ENCODE results near the gene SLC17A8.
A peak's percentile ranks its signal among the peaks of the same experiment; 100 is the strongest.
"Not testable (repeated sequence)": the region's sequence is repeated elsewhere in the genome, so short reads cannot be mapped to it uniquely, and the experiment has no call there.

SLC17A8 gene

DNA sequence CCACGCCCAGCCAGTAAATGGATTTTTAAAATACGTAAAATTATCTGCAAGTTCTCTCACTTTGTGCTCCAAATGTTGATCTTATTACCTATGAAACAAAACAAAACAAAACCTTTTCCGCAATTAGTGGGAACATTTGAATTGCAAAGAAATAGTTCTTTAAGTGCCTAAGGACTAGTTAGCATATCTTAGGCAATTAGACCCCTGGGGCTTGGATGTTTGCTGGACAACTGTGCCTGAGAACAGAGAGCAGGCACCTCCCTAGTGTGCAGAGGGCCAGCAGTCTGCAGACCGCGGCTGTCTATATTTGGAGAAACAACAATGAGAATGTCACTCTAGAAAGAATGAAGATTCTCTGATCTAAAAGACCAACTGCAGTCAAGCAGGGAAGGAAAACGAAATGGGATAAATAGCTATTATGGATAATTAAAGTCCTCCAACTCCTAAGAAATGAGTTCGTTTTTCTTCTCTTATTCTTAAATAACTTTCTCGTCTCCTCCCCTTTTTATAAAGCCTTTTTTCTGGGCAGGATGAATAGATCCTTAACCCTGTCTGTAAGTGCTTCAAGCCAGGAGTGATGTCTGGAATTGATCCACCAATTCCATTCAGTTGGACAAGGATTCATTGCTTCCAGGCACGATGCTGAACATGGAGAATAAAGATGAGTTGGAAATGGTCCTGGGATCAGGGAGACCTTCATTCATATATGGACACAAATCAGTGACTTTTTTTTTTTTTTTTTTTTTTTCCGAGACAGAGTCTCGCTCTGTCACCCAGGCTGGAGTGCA lies 16.2 kb downstream of the SLC17A8 start:
- DNase-seq = no peak

DNA sequence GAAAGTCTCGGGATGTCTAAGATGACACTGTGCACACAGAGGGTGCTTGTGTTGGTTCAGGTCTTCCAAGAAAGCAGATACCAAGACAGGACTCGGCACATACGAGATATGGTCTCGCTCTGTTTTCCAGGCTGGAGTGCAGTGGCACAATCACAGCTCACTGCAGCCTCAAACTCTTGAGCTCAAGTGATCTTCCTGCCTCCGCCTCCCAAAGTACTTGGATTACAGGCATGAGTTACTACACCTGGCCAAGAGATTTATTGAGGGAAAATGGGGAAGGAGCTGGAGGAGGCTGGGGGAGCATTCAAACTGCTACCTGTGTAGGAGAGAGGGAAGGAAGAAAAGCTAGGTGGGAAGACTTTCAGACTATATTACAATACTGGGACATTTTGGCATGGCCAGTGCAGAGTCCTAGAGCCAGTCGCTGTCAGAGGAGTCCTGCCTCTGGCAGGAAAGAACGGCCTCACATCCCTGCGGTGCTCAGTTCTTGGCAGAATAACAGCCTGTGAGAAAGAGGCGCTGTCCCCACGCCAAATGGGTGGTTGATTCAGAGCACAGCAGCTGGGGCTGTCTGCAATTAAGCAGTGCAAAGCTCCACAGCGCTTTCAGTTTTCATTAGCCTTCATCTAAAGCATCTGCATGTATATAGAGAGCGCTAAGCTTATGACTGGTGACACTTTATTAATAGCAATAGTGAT lies 18.3 kb downstream of the SLC17A8 start:
- DNase-seq = peak; percentile 33

DNA sequence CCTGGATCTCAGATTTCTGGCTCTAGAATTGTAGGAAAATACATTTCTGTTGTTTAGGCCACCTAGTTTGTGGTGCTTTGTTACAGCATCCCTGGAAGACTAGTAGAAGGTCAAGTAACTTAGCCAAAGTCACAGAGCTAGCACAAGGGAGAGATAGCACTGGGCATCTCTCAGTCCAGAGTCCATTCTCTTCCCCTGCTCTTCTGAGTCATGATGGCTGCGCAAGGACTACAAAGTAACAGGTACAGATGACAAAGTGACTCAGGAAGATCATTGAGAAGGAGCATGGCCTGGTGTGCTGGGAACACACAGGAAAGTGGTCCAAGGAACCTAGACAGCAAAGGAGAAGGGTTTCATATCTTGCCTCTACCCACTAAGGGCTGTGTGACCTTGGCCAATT lies 19.3 kb downstream of the SLC17A8 start:
- no peak for DNase-seq

DNA sequence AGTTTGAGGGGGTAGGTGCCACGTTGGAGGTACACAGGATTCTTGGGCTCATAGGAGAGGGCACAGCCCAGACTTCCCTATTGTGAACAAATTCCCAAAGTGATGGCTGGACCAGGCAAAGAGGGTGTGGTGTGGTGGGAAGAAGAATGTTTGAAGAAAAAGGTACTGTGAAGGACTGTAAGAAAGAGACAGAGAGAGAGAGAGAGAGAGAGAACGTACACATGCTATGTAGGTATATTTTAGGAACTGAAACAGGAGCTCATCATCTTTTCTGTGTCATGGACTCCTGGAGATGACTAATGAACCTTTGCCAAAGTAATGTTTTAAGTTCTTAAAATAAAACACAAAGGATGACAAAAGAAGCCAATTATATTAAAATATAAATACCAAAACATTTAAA lies 24.5 kb downstream of the SLC17A8 start:
- DNase-seq = no peak

DNA sequence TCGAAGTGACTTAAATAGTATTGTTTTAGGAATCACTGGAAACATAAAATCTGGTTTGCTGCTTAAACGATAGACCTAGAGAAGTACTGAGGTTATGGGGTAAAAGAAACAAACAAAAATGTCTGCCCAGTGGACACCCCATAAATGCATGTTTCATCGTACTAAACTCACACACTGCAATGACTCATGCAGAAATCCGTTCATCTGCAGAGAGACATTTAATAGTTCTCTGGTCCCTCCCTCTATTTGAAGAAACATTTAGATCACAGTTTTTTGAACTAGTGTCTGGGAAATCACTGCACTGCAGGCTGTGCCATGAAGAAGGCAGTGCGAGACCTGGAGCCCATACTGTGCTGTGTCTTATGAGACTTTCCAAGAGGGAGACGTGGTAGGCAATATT lies 25.5 kb downstream of the SLC17A8 start:
- no peak for DNase-seq

DNA sequence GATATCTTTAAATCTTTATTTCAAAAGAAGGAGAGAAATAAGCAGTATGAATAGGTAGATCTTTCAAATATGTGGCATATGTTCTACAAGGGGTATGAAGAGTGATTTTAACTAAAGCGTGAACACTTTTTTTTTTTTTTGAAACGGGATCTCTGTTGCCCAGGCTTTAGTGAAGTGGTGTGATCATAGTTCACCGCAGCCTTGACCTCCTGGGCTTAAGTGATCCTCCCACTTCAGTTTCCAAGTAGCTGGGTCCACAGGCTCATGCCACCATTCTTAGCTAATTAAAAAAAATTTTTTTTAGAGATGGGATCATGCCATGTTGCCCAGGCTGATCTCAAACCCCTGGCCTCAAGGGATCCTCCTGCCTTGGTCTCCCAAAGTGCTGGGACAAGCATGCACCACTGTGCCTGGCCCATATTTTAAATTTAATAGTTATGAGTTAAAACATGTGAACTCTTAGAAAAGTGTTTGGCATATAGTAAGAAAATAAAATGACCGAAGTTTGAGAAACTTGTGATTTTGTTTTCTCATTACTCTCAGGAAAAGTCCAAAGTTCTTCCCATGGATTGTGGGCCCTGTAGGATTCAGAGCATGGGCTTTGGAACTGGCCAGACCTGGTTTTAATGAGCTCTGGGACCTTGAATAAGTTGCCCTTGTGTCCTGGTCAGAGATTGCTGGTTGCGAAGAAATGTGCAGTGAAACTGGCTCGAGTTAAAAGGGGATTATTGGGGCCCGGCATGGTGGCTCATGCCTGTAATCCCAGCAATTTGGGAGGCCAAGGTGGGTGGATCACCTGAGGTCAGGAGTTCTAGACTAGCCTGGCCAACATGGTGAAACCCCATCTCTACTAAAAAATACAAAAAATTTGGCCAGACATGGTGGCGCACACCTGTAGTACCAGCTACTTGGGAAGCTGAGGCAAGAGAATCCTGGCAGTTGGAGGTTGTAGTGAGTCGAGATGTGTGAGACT lies 27.0 kb downstream of the SLC17A8 start:
- no peak for DNase-seq

DNA sequence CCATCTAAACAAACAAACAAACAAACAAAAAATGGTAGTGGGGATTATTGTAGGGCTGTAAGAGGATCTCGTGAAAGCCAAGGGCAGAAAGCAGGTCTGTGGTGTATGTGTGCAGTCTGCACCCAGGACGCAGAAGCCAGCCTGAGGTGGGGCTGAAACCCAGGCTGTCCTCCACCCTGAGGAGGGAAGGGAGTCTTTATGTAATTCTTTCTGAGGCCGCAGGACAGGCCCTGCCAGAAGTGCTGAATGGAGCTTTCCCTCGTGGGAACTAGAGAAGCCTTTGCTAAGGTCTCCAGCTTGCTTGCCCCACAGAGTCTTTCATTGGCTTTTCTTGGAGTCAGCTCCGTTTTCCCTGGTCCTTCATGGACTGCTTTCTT lies 27.7 kb downstream of the SLC17A8 start:
- DNase-seq = no peak

DNA sequence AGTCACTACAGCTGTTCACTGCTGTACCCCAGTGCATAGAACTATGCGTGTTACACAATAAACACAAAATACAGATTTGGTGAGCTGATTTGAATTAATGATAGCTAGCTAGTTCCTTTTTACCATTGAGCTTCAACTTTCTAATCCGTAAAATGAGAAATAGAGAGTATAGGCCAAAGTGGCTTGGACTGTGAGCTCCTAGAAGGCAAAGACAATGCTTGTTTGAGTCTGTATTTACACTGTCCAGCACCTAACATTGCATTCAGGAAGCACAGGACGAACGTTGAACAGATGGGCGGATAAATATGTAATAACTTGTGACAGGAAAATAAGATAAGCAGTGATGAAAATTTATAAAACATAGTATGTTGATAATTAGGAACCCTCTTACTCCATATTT lies 31.5 kb downstream of the SLC17A8 start:
- no peak for DNase-seq

DNA sequence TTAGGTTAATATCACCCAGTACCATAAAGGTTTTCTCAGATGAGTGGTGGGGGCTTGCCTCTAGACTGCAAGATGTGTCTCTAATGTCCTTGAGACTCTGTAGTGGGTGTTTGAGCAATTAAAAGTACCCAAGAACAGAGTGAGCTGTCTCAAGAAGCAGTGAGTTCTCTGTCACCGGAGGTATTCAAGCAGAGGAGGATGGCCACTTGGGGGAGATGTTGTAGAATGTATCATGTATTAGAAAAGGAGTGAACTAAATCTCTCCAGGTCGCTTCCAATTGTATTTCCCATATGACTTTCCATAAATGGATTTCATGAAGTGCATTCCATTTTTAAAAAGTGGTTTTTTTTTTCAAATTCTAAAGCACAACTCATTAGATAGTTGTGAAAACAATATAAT lies 35.0 kb downstream of the SLC17A8 start:
- no peak for DNase-seq

DNA sequence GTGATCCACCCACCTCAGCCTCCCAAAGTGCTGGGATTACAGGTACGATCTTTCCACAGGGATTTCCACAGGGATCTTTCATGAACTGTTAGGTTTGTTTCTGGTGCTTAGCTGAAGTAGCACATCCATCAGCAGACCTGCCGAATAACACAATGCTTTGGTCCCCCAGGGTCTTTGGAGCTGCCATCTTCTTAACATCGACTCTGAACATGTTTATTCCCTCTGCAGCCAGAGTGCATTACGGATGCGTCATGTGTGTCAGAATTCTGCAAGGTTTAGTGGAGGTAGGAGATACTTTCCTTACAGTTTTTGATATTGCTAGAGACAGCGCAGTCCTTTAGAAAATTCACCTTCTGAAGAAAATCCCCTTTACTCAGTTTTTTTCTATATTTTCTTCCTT lies 36.3 kb downstream of the SLC17A8 start:
- no peak for DNase-seq

DNA sequence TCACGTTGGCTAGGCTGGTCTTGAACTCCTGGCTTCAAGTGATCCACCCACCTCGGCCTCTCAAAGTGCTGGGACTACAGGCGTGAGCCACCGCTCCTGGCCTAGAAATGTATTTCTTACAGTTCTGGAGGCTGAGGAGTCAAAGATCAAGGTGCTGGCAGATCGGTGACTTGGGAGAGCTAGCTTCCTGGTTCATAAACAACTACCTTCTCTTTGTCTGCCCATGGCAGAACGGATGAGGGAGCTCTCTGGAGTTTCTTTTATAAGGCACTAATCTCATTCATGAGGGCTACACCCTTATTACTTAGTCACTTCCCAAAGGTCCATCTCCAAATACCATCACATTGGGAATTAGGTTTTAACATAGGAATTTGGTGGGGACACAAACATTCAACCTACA lies 38.9 kb downstream of the SLC17A8 start:
- DNase-seq = no peak

DNA sequence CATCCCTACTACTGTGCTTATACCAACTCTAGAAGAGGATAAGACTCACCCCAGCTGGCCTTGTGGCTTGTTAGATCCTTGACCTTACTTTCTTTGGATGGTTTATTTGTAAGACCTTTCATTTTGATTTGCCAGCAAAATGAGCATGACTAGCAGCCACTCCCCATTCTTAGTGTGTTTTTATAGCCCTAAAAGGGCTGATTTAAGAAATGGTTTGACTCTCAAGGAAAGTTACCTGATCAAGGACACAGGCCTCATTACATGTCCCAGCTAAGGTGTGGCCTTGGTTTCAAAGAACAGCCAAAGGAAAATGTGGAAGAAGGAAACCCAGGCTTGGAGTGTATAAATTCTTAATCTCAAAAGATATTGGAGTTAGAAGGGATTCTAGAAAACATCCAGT lies 41.4 kb downstream of the SLC17A8 start:
- DNase-seq = no peak

DNA sequence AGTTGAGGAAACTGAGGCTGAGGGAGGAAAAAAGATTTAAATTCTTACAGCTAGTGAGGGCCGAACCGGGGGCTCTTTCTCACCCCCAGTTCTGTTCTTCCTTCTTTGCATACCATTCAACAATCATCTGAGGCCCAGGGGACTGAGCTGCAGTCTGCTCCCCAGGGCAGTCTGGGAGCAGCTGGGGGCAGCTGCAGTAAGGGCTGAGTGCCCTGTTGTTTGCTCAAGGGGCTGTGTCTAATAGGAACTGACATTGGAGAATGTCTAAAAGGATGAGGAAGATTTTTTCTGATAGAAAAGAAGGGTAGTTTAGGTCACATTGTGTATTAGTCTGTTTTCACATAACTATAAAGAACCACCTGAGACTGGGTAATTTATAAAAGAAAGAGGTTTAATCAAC lies 42.2 kb downstream of the SLC17A8 start:
- no peak for DNase-seq

DNA sequence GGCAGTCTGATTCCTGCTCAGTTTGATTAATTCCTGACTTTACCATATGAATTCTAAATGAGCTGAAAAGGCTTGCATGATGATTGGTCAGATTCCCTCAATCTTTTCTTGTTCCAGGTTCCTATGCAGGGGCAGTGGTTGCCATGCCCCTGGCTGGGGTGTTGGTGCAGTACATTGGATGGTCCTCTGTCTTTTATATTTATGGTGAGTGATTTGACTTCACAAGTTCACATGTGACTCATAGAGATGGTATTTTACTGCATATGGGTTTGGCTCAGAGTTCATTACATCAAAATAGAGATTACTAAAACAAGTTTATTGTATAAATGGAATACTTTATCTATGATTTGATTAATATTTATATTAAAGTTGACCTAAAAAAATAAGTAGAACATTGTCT lies 44.8 kb downstream of the SLC17A8 start:
- no peak for DNase-seq

DNA sequence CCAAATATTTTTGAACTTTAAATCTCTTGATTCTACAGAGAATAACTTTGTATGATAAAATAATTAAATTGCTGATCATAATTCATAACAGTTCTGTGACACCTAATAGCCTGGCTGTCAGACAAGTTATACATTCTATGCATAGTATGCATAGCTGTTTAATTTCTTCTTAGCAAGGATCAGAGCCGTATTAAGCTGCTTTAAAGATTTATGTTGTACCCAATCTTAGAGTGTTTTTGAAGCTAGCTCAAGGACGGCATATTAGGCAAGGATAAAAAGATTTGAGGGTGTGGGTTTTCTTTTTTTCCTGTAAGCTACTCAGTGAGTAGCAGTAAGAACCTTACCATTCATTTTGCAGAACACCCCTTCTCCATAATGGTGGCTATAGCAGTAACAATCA lies 45.9 kb downstream of the SLC17A8 start:
- DNase-seq = no peak

DNA sequence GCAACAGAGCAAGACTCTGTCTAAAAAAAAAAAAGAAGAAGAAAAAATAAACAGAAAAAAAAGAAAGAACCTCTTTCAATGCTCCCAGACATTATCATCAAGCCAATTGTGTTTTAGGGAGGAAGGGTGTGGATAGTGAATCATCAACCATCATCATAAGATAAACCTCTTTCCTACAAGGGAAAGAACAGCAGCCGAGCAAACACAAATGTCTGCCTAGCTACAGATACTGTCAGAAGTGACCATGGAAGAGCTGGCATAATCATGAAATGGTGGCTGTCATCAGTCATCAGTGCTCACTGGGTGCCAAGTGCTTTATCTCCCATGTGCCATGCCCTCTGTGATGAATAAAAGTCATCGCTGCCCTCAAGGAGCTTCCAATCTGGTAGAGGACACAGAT lies 46.6 kb downstream of the SLC17A8 start:
- DNase-seq = no peak

DNA sequence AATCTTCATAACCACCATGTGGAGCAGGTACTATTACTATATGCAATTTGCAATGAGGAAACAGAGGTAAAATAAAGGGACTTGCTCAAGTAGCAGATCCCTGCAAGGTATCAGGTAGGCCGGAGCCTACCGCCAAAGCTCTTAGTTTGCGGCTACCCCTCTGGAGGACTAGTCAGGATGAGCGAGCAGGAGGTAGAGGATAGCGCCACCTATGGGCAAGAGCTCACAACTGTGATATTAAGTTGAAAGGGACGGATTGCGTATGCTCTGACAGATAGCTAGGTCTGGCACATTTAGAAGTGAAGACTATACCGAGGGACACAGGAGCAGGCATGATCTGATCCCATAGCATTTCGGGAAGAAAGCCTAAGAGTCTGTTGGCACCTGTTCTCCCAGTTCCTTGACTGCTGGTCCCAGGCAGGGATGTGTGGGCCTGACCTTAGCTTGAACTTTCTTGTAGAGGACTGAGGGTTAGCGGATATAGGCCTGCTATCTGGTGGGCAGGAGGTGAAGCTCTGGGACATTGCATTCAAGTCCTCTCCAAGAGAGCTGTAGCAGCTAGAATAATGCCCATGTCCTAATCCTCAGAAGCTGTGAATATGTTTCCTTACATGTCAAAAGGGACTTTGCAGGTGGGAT lies 48.0 kb downstream of the SLC17A8 start:
- no peak for DNase-seq

DNA sequence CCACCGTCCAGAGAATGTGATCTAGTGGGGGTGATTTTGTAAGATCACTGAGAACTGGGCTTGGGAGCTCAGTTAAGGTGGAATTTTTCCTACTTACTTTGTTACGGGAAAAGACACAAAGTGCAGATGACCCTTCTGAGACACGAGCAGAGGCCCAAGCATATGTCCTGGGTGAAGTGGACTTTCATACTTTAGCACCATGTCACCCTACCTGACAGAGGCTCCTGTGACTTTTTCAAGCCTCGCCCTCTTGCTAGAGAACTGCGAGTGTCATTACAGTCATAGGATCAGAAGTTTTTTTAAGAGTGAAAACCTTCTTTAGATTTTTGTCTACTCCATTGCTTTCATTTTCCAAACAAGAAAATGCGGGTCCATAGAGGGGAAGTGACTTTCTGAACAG lies 56.1 kb downstream of the SLC17A8 start:
- DNase-seq = no peak

DNA sequence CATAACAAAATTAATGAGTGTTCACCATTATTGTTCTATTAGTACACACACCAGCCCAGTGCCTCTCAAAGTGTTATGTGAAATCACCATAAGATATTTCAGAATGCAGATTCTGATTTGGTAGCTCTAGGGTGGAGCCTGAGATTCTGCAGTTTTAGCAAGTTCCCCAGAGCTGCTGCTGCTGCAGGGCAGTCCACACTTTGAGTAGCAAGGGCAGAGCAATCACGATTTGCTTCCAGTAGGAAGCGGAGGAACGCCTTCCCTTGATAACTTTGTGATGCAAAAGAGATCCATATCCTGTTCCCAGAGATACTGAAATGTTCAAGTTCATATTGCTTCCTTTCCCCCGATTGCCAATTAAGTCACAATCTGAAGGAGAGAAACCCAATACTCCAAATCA lies 57.9 kb downstream of the SLC17A8 start:
- no peak for DNase-seq

DNA sequence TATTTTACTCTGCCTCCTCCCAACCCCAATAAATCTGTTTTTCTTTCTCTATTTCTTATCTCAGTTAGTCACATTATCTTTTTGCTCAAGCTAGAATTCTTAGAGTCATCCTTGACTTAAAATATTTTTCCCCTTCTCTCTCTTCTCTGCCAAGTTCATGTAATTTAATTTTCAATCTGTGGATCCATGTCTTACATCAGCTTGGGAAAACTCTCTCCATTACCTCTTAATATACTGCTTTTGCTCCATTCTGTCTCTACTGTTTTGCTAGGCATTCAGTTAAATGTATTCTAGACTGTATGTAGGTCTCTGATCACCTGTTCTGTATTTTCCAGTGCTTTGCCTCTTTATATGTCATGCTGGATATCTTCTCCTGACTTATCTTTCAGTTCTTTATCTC lies 65.8 kb downstream of the SLC17A8 start:
- no peak for DNase-seq

DNA sequence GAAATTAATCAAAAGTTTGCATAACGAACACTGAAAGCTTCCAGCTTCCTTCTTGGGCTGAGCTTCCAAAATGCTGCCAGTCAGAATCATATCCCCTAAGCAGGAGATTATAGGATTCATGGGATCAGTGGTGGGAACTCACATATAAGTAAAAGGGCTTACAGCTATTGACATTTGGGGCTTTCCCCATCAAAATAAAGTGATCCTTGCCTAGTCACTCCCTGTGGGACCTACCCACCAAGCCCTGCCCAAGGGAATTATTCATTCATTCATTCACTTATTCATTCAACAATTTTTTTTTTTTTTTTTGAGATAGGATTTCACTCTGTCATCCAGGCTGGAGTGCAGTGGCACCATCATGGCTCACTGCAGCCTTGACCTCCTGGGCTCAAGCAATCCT lies 69.3 kb downstream of the SLC17A8 start:
- DNase-seq = no peak

DNA sequence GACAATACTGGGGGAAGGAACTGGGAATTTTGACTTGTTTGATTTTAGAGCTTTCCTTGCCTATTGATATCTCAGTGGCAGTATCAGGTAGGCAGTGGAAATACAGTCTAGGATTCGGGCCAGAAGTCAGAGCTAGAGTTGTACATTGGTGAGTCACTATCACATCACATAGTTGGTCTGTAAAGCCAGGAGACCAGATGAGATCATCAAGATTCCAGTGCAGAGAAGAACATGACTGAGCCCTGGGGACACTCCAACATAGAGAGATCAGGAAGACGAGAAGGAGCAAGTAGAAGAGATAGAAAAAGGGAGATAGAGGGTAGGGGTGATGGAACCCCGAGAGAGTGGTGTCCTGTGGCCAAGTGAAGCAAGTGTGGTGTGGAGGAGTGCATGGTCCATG lies 70.2 kb downstream of the SLC17A8 start:
- DNase-seq = no peak

DNA sequence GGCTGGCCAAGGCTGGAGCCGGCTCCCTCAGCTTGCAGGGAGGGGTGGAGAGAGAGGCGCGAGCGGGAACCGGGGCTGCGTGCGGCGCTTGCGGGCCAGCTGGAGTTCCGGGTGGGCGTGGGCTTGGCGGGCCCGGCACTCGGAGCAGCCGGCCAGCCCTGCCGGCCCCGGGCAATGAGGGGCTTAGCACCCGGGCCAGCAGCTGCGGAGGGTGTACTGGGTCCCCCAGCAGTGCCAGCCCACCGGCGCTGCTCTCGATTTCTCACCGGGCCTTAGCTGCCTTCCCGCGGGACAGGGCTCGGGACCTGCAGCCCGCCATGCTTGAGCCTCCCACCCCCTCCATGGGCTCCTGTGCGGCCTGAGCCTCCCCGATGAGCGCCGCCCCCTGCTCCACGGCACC lies 73.4 kb downstream of the SLC17A8 start:
- not testable (repeated sequence) for DNase-seq
